ENCODE measurements around the gene RTRAF. TPM values are rescaled to one million over a fixed set of nuclear protein-coding genes. Genes with fewer than 3 reads are reported as not detected.

The RTRAF gene
- total RNA-seq, 1 experiment from 2014 or later: 72.9 TPM

DNA sequence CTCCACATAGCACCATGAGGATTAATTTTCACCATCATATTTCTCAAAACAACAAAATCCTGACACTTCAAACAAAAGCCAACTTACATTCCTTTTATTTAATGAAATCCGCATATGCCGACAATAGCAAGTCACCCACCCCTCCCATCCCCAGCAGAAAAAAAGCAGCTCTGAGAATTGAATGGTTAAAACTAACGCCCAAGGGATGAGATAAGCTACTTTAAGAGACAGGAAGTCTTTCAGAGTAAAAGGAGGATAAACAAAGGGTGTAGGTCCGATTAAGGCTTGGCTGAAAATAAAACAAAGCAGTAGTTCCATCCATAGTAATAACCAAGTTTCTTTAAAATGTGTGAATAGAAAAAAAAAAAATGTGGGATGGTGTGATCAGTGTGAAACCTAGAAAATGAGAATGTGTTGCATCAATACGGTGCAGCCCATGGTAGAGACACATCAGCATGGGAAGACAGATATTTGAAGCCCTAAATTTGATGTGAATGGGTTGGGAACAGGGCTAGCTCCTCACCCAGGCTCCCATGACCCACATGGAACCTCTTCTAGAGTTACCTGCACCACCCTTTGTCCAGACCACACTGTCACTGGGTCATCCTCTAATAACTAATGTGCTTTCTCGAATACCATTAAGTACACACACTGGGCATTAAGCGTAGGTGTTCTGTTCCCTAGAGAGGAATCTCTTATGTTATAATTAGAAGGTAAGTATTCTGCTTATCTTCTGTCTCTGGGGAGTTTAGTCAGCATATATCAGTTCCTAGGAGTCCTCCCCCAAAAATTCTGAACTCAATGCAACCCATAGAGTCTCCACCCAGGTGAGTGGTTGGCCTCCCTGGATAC lies 31.7 kb downstream of the RTRAF start:
- no peak for DNase-seq (ENCODE audit: low spot score)

DNA sequence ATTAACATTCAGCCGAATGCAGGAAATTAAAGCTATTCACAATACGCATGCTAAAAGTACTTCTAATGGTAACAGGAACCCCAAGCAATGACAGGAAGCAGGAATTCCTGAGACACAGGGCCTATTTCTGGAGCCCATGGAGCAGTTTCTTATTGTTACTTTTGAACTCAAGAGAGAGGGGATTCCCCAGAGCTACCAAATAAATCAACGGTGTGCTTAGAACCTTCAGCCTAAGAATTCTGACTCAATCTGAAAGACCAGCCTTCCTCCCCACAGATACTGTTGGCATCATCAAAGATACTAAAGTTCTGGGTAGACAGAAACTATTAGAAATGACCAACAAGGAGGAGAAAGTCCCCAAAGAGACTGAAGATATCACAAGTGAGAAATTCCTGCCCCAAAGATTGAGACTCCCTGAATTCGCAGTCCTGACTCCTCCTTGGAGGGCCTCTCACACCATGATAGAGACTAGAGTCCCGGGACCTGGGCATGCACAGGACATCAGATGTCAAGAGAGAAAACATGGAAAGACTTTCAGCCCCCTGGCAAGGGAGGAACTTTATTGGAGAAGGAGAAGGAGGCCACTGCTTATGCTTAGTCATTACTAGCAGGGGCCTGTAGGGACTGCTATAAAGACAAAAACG lies 32.7 kb downstream of the RTRAF start:
- no peak for DNase-seq (ENCODE audit: low spot score)

DNA sequence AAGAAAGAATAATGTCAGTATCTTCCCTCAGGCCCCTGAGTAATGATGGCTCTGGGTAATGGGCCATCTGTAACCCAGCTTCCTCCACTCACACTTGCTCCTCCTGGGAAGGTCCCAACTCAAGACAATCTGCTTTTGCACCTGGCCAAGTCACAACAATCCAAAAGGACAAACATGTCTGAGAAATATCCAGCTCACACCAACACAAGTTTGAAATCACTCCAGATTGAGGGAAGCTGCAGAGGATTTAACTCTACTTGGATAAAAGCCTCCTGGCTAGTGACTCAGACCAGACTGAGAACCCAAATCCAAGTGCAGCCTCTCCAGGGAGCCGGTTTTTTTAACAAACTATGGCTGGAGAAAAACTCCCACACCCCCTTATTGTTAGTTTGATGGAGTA lies 34.2 kb downstream of the RTRAF start:
- no peak for DNase-seq (ENCODE audit: low spot score)

DNA sequence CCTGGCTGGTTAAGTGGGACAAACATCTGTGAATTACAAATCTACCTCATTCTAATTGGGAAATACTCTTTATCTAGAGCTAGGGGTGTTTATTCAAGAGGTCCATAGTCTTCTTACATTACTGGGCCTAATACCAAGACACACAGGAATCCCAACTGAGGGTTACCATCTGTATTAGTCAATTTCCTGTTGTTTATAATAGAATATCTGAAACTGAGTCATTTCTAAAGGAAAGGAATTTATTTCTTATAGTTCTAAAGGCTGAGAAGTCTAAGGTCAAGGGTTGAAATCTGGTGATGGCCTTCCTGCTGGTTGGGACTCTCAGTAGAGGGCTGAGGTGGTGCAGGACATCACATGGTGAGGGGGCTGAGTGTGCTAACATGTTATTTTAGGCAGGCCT lies 36.0 kb downstream of the RTRAF start:
- no peak for DNase-seq (ENCODE audit: low spot score)

DNA sequence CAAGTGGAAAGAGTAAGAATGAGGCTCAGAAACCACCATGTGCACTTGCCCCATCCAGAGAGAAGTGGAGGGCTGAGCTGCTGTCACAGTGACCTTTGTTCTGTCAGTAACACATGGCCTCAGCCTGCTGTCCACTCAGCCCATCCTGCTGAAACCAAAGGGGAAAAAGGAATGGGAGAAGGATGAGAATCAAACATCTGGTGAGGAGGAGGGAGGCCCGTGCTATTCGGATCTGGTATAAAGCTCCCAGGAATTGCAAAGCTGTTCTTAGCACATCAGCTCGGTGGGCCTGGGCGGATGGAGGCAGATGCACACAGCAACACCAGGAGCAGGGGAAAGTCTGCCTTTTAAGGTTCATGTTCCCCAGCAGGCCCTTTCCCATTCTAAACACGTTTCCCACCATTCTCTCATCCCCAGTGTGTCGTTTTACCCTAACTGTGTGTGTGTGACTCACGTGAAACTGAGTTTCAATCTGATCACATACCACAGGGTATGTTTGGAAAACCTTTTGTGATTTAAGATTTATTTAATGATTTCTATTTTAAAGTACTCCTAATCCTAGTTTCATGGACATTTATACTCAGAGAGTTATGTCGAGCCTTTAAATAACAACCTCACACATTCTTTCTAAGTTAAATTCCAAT lies 36.8 kb downstream of the RTRAF start:
- DNase-seq (ENCODE audit: low spot score): no peak

DNA sequence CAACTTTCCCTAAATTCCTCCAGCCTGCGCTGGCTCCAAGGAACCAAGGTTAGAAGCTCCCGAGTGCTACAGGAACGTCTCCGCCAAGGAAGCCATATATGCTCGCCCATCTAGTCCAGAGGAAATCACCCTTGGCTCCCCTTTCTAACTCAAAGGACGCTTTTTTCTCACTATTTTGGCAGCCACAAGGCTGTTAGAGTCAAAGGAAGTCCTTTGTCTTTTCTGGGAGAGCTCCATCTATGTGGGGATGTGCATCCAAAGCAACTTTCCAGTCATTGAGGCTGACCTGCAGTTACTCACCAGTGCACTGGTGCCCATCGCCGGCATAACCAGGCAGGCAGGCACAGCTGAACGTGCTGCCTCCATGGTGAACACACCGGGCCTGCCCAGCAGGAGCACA lies 37.6 kb downstream of the RTRAF start:
- no peak for DNase-seq (ENCODE audit: low spot score)

DNA sequence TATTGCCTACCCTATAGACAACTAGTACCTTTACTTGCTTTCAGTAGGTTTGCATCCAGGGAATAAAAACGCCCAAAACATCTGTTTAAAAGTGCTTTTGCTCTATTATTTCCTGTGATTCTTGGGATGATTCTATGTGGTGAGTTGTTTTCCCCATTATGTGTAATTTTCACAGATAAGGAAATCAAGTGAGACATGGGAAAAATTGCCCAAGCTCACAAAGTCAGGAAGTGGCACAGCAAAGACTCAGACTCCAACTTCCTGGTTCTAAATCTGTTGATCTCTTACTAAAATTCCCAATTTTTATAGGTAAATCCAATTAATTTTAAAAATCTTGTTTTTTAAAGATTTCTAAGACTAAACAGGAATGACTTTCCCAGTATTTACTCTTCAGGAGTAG lies 40.5 kb downstream of the RTRAF start:
- DNase-seq (ENCODE audit: low spot score): no peak

DNA sequence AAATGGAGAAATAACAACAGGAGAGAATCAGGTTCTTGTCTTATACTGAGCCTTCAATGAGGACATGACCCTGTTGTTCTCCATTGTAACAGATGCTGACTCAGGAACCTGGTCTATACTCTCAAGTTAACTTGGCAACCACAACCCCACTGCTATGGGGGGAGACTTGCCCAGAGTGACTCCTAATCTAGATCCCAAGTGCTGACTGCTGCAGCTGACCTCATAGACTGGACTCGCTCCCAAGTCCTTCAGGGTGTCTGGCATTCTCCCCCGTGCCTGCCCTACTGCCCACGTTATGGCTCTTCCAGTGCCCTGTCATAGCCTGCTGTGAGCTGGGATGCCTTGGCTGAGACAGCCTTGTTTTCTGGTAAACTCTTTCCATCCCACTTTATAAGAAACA lies 42.4 kb downstream of the RTRAF start:
- no peak for DNase-seq (ENCODE audit: low spot score)

DNA sequence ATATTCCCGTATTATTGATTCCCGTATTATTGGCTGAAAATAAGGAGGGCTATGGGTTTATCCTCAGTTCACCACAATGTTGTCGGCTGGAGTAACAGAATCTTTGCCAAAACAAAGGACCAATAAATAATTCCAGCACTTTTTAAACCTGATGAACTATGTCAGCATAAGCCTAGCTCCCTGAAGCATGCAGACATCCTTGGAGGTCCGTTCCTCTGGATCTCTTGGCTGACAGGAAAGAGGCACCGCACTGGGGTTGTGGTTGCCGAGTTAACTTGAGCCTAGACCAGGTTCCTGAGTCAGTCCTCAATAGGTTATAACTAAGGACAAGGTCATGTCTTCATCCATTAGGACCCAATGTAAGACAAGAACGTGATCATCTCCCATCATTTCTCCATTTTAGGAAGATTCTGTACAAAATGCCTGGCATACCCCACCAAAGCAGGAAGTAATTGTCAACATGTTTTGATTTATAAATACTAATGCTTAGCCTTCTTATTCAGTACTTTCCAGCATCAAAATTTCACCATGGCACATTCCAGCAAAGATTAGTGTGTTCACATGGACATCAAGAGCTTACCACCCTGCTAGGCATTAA lies 43.0 kb downstream of the RTRAF start:
- no peak for DNase-seq (ENCODE audit: low spot score)

DNA sequence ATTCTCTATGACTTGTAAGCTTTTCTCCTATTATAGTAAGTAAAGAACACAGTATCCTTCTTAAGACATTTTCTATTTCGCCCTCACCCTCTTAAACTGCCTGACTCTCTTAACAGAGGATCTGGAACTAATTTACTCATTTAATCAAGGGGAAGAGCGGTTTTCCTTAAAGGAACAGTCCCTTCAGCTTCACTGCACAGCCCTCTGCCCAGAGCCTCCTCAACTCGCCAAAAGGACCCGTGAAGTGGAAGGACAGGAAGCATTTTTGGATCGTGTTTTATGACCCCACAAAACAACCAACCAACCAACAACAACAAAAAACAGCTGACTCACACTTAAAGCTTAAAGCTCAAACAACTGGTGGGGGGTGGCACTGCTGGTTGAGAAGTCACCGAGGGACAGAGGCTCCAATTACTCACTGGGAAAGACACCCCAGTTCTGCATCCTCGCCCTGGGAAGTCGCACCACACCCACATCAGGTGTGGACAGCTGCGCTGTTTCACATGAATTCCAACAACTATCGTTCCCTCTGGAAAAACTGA lies 43.8 kb downstream of the RTRAF start:
- DNase-seq (ENCODE audit: low spot score): no peak

DNA sequence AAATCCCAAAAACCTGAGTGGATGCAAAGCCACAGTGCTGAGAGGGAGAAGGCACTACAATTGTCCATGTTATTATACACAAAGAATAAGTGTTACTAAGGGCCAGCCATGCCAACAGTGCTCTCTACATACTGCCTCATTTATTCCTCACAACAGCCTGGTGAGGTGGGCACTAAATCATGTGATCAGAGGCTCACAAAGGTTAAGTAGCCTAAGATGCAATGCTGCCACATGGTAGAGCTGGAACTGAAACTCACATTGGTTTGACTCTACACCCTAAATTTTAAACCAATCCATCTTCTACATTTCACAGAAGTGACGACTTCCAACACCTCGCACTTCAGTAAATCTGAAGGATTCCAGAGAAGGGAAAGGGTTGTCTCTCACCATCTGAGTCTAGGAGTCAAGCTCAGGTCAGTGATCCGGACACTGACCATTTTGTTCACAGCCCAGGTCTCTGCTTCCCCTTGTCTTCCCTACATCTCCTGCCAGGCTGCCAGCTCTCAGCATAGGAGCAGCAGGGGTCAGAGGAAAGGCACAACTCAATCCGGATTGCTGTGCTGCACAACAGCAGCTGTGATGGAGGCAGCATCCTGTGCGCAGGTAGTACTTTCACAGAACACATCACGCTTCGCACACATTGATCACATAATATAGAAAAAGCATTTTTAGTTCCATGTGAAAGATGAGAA lies 49.9 kb downstream of the RTRAF start:
- DNase-seq (ENCODE audit: low spot score): no peak

DNA sequence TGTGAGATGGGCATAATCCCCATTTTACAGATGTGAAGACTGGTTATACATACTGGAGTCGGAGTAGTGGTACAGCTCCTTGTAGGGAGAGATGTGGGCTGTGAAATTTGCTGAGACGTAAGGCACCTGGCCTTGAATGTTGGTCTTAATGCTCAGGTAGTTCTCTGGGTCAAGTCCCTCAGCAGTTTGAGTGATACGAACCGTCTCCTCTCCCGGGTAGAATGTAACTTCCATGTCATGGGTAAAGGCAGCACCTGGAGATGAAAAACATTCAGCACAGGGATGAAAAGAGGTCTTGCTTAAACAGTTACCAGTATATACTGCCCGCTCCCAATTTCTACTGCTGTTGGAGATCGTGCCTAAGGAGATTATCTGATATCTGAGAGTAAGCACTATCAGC lies 51.3 kb downstream of the RTRAF start:
- DNase-seq (ENCODE audit: low spot score): no peak

DNA sequence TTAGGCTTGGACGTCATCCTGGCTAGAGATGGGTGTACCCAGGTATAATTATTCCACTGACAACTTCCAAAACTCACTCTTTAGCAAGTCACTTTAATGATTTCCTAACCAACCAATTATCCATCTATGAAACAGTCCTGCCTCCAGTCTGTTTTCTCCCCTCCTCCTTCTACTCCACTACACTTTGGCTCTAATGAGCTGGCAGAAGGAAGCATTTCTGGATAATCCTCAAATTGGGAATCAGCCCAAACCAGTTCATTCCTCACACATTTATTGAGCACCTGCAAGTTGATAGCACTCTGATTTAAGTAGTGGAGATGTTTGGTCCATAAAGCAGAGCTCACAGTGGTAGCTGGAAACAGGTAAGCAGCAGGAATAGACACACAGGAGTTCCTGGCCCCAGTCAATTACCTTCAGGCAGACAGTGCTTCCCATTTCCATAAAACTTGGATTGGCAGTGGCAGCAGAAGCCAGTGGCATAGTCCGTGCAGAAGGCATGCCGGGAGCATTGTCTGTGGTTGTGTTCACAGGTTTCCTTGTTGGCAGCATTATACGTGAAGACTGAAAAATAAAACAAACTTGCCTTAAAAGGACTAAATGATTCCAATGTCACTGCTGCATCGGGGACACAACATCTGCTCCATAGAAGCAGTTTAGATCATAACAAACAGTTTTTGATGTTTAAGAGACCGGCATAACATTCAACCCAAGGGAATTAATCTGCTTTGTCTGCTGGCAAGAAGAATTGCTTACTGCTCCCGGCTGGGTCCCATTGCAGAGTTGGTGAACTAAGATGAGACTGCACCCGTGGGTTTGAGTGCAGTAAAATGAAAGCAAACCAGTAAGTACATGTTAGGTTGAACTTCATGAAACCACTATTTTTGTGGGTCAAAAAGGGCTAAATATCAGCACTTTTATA lies 53.3 kb downstream of the RTRAF start:
- no peak for DNase-seq (ENCODE audit: low spot score)

DNA sequence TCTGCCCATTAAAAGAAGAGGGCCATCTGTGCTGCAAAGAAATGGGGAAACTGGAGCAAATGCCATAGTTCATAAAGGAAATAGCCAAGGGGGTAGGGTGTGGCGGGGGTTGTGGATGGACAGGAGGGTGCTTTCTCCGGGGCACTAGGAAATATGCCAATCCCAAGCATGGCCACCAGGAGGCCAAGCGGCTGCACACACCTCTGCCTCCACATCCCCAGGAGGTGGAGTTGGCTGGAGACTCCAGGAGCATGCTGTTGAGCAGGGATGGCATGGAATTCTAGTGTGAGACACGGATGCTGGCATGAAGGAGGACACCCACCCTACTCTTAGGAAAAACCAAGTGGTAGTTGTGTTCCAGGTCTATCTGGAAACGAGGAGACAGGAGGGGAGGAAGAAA lies 54.3 kb downstream of the RTRAF start:
- DNase-seq (ENCODE audit: low spot score): peak; percentile 20

DNA sequence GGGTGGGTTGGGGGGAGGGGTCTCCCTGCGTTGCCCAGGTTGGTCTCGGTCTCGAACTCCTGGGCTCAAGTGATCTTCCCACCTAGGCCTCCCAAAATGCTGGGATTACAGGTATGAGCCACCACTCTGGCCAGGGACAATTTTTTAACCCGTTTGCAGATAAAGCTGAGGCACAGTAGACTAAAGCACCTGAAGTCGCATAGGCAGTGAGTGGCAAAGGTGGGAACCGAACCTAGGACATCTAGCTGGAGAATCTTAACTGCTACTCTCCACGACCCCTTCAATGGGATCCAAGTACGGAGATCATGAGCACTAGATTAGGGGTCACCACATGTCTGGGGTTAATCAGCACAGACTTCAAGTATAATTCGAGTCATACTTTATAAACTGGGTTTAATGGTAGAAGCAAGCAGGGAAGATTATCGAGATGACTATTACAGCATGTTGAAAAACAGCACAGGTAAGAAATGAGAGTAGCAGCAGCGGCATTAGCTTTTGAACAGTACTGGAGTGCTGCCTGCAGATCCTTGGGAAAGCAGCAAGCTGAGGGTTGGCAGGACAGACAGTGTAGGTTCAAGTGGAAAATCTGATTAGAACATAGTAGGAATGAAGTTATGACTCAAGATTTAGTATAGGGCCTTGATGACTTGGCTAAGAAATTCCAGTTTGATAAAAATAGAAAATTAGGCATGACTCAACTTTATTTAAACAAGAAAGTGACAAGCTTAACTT lies 55.6 kb downstream of the RTRAF start:
- DNase-seq (ENCODE audit: low spot score): no peak

DNA sequence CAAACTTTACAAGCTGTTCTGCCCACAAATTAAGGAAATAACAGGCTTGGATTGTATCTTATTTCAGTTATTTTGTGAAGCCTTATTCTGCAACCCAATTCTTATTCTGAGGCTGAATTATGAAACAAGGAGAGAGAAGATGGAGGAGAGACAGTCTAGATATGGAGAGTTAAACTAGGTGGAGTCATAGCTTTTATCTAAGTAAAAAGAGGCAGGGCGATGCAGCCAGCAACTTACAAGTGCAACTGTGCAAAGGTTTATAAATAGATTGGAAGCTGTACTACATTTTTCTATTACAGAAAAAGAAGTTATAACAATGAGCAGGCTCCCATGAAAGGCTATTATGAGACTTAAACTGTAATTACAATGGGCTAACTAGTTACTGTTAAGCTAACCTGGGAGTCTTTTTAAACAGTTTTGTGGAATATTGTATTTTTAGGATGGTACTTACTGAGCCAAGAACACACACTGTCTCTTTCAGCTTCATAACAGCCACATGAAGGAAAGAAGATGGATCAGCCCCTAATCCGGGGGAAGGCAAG lies 57.1 kb downstream of the RTRAF start:
- no peak for DNase-seq (ENCODE audit: low spot score)

DNA sequence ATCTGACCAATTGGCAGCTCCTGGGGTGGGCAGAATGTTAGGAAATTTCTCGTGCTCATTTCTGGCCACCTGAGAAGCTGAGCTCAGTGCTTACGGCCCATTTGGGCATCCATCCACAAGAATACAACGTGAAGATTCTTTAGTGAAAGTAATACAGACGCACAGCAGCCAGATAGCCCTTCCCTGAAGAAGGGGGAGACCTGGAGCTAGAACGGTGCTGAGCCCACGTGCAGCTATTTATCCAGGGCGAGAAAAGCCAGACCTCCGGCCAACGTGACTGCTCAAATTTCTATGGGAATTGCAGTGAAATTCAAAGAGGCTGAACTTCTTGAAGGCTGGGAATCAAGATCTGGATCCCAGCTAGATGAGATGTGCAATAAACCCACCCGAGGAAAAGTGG lies 58.8 kb downstream of the RTRAF start:
- DNase-seq (ENCODE audit: low spot score): no peak

DNA sequence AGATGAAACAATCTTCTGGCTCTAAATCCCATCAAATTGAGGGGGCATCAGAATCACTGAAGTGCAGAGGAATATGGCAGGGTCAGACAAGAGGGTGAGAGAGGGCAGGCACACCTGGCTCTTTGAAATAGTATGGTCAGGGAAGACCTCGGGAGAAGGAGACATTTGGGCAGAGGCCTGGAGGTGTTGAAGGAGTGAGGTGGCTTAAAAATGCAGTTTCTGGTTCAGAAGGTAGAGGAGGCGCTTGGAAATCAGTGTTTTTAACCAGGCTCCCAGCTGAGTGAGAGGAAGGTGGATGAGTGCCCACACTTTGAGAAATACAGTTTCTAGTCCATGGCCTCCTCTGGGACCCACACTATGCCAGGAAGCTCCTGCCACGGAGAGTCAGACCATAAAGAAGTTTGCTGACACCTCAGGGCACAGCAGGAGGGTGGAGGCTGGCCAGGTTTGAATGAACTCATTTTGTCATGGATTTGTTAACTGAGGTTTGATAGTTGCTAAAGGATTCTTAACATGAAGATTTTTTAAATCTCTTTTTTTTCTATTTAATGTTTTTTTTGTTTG lies 59.4 kb downstream of the RTRAF start:
- no peak for DNase-seq (ENCODE audit: low spot score)

DNA sequence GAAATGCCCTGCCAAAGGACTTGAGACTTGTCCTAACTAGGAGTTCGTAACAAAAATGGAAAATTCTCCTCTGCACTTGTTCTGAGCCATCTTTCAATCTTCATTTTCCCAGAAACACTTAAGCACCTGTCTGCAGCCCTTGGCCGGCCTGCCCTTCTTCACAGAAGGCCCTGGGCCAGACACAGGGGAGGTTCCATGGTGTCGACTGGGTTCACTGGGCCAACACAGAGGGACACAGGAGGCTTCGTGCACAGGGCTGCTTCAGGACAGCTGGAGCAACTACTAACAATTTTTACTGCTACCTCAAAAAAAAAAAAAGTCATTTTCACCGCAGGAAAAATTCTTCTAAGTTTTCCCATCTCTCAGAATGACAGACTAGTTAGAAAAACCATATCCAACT lies 59.9 kb downstream of the RTRAF start:
- DNase-seq (ENCODE audit: low spot score): no peak

Data from HT-29 (cell line).